Liver (tissue), 9 donors: ENCODE data around the gene SNAPC2. TPM values are rescaled to one million over a fixed set of nuclear protein-coding genes. Genes with fewer than 3 reads are reported as not detected.
"Not testable (repeated sequence)": the region's sequence is repeated elsewhere in the genome, so short reads cannot be mapped to it uniquely, and the experiment has no call there.

Experiments
- DNase-seq: peaks from one replicate; pipeline ENCODE4 v3.0.0-alpha.2; 2017; ENCODE audit warnings: low spot score
- H3K27ac ChIP-seq, 2 donors: one replicate each; pipeline ENCODE4 v1.7.0; 2013; ENCODE audit warnings: inconsistent platforms in 2 of 2, low read length in 2 of 2, control low read depth in 1 of 2, low read depth in 1 of 2, mild to moderate bottlenecking in 1 of 2
- H3K27me3 ChIP-seq, 4 donors: one replicate each; pipeline versions ENCODE4 v1.6.1 to v1.7.0; 2013; ENCODE audit warnings: low read length in 3 of 4, inconsistent platforms in 1 of 4, mild to moderate bottlenecking in 1 of 4, moderate library complexity in 1 of 4; ENCODE audit not compliant: control insufficient read depth in 4 of 4, insufficient read depth in 4 of 4
- H3K36me3 ChIP-seq, 4 donors: one replicate each; pipeline versions ENCODE4 v1.6.1 to v1.7.0; 2013; ENCODE audit warnings: low read length in 3 of 4, mild to moderate bottlenecking in 3 of 4, low read depth in 1 of 4, moderate library complexity in 1 of 4; ENCODE audit not compliant: control insufficient read depth in 4 of 4, insufficient read depth in 3 of 4
- H3K4me1 ChIP-seq, 4 donors: one replicate each; pipeline versions ENCODE4 v1.6.1 to v1.7.0; 2013; ENCODE audit warnings: low read length in 3 of 4, mild to moderate bottlenecking in 3 of 4, moderate library complexity in 1 of 4; ENCODE audit not compliant: control insufficient read depth in 4 of 4, insufficient read depth in 4 of 4
- H3K4me3 ChIP-seq, 3 donors: one replicate each; pipeline versions ENCODE4 v1.6.1 to v1.7.0; 2013; ENCODE audit warnings: low read length in 3 of 3, control low read depth in 1 of 3, low read depth in 1 of 3, mild to moderate bottlenecking in 1 of 3
- H3K9ac ChIP-seq, 2 donors: one replicate each; pipeline ENCODE4 v1.7.0; 2013; ENCODE audit warnings: low read length in 2 of 2, mild to moderate bottlenecking in 2 of 2, moderate library complexity in 2 of 2, control low read depth in 1 of 2, low read depth in 1 of 2
- H3K9me3 ChIP-seq, 4 donors: one replicate each; pipeline versions ENCODE4 v1.6.1 to v1.7.0; 2013; ENCODE audit warnings: low read length in 3 of 4; ENCODE audit not compliant: control insufficient read depth in 4 of 4
- EGR1 ChIP-seq, 2 donors: IDR thresholded peaks; 2 replicates each; pipeline ENCODE4 v1.6.1; 2016 to 2018; ENCODE audit warnings: antibody characterized with exemption in 2 of 2, low read depth in 2 of 2
- FOXA1 ChIP-seq: IDR thresholded peaks from 2 replicates; pipeline ENCODE4 v1.6.1; 2016; ENCODE audit warnings: antibody characterized with exemption
- FOXA2 ChIP-seq: IDR thresholded peaks from 2 replicates; pipeline ENCODE4 v1.6.1; 2016; ENCODE audit warnings: antibody characterized with exemption
- GABPA ChIP-seq, 2 donors: IDR thresholded peaks in 1 of 2; conservative IDR thresholded peaks in 1 of 2; 2 replicates each; pipeline ENCODE4 v1.6.1; 2016; ENCODE audit warnings: antibody characterized with exemption in 2 of 2, mild to moderate bottlenecking in 1 of 2, moderate library complexity in 1 of 2
- JUND ChIP-seq, 2 donors: IDR thresholded peaks; 2 replicates each; pipeline ENCODE4 v1.6.1; 2016; ENCODE audit warnings: antibody characterized with exemption in 2 of 2
- NR2F2 ChIP-seq: IDR thresholded peaks from 2 replicates; pipeline ENCODE4 v1.6.1; 2016; ENCODE audit warnings: antibody characterized with exemption
- RAD21 ChIP-seq, 2 donors: IDR thresholded peaks; 2 replicates each; pipeline ENCODE4 v1.6.1; 2016; ENCODE audit warnings: antibody characterized with exemption in 2 of 2, mild to moderate bottlenecking in 2 of 2
- RXRA ChIP-seq, 2 donors: IDR thresholded peaks; 2 replicates each; pipeline ENCODE4 v1.6.1; 2017 to 2018; ENCODE audit warnings: antibody characterized with exemption in 2 of 2, mild to moderate bottlenecking in 1 of 2
- SP1 ChIP-seq: IDR thresholded peaks from 2 replicates; pipeline ENCODE4 v1.6.1; 2018; ENCODE audit warnings: antibody characterized with exemption, mild to moderate bottlenecking
- TAF1 ChIP-seq: conservative IDR thresholded peaks from 2 replicates; pipeline ENCODE4 v1.6.1; 2016; ENCODE audit warnings: antibody characterized with exemption, mild to moderate bottlenecking
- YY1 ChIP-seq: IDR thresholded peaks from 2 replicates; pipeline ENCODE4 v1.6.1; 2016; ENCODE audit warnings: antibody characterized with exemption, mild to moderate bottlenecking
- WGBS: extraction: QIAGEN DNeasy Blood & Tissue Kit; methylation state at CpG from one replicate; pipeline ENCODE4 v1.1.7; 2013; 5-methylcytosine and 5-hydroxymethylcytosine counted together
- polyA plus RNA-seq, 2 donors: library from polyadenylated mRNA; stranded (reverse) in 1 of 2; unstranded in 1 of 2; fragments of 200-250 nt in 1 of 2; fragments of >200 nt in 1 of 2; fragmentation: Nextera tagmentation in 1 of 2; extraction: Ambion mirVana in 1 of 2; gene quantifications; one replicate each; pipeline versions ENCODE4 v1.2.1 to v1.2.3, GENCODE V29; 2013 to 2015
- total RNA-seq, 2 donors: library from RNA; depleted of rRNA; stranded (reverse); fragments of >200 nt; gene quantifications; one replicate each; pipeline ENCODE4 v1.2.3, GENCODE V29; 2014
- TF ChIP-seq, protein P1 (sequence below): IDR thresholded peaks from 2 replicates; pipeline ENCODE4 v1.6.1; 2016; ENCODE audit warnings: antibody characterized with exemption
- TF ChIP-seq, protein P2 (sequence below): fragments of 150-350 bp; IDR thresholded peaks from 2 replicates; pipeline ENCODE4 v1.5.1; 2017; ENCODE audit warnings: improper control_type of control experiment, low read depth, low read length; ENCODE audit not compliant: missing input control
- TF ChIP-seq, protein P3 (sequence below): IDR thresholded peaks from 2 replicates; pipeline ENCODE4 v1.6.1; 2016; ENCODE audit warnings: antibody characterized with exemption
- TF ChIP-seq, protein P4 (sequence below): IDR thresholded peaks from 2 replicates; pipeline ENCODE4 v1.6.1; 2016; ENCODE audit warnings: antibody characterized with exemption, mild to moderate bottlenecking
- donor health status: healthy.
- donor health status: healthy.
- donor health status: healthy.
- donor health status: healthy.
- donor health status: healthy.

The SNAPC2 gene
- total and polyA plus RNA-seq, 4 donors: 2.8 to 7.1 (median 3.3) TPM

DNA sequence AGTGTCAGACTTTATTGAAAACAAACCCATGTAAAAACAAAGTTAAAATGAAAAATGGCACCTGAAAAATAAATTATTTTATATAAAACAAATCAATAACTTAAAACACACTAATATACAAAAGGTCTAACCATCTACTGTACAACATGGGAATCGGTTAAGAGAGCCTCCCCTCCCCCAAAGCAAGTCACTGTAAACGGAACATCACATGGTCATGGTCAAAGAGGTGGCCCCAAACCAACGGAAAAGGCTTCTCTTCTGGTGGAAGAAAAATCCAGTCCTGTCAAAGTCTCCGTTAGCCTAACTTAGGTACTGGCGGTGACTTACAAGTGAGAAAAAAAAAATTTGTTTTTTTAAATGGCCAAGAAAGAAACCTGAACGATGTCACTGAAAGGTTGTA lies 39.1 kb downstream of the SNAPC2 start:
- TF ChIP-seq, protein P1, sequence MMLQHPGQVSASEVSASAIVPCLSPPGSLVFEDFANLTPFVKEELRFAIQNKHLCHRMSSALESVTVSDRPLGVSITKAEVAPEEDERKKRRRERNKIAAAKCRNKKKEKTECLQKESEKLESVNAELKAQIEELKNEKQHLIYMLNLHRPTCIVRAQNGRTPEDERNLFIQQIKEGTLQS: no peak
- TF ChIP-seq TAF1: no peak
- Histone ChIP-seq H3K27ac (no peak overlapping the region), H3K27me3 (no peaks in the 10 kb centered on the region), H3K9me3 (no peaks in the 10 kb centered on the region), H3K36me3 (peaks cover 3 to 13% (median 7%) of the 10 kb centered on the region in 4 donors), H3K4me3 (no peak overlapping the region), H3K4me1 (peaks cover 3 to 25% (median 18%) of the 10 kb centered on the region in 4 donors), H3K9ac (no peak overlapping the region)
- 75% methylated on average over 6 of the region's 6 CpGs for WGBS
- no peak for DNase-seq

DNA sequence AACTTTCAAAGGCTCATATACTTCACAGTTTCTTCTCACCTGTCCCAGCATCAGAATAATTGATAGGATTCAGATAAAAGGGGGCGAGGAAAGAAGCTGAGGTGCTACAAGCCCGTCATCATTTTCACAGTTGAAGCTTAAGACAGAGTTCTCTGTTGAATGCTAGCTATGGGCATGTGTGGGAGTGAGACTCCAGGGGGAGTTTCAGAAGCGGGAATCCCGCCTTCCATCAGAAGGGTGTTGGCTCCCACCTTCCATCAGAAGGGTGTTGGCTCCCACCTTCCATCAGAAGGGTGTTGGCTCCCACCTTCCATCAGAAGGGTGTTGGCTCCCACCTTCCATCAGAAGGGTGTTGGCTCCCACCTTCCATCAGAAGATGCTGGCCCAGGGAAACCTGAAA lies 40.9 kb downstream of the SNAPC2 start:
- not testable (repeated sequence) for H3K9me3 ChIP-seq, H3K27ac ChIP-seq, DNase-seq, H3K4me3 ChIP-seq, H3K27me3 ChIP-seq, H3K9ac ChIP-seq
- peaks cover 3 to 25% (median 18%) of the 10 kb centered on the region in 4 donors for H3K4me1 ChIP-seq
- peaks cover 3 to 20% (median 12%) of the 10 kb centered on the region in 4 donors for H3K36me3 ChIP-seq
- WGBS: 96% methylated on average over 4 of the region's 4 CpGs

DNA sequence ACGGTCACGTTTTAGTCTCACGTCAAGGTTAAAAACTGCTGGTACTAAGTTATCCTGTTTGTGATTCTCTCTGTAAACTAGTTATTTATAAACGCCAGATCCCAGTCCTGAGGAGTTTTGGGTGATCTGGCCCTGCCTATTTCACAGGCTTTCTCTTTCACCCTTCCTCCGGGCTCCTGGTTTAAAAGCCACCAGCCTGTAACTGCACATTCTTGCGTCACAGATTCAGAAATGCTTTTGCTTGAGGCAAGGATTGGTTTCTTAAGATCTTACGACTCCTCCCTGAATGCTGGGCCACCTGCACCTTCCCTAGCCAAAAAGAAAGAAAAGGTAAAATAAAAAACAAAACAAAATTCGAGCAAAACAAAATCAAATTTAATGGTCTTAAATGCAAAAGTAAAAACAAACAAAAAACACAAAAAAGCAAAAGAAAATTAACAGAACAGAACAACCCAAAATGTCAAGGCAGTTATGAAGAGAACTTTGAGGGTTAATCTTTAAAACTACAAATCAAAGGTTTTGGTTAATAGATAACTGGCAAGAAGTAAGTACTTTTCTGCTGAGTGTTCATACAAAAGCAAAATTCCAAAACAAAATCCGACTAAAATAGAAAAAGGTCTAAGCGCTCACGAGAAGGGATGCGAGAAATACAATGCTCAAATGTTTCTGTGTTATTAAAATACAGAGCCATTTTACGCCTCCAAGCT lies 41.9 kb downstream of the SNAPC2 start:
- Histone ChIP-seq H3K4me1 (peaks cover 3 to 25% (median 18%) of the 10 kb centered on the region in 4 donors), H3K9ac (peak overlapping the region in 1 of 2 donors; percentile 63), H3K27me3 (no peaks in the 10 kb centered on the region), H3K27ac (peak overlapping the region; percentile 44 to 62), H3K36me3 (peaks cover 3 to 29% (median 18%) of the 10 kb centered on the region in 4 donors), H3K4me3 (peak overlapping the region in 1 of 3 donors; percentile 29), H3K9me3 (no peaks in the 10 kb centered on the region)
- TF ChIP-seq, protein P2, sequence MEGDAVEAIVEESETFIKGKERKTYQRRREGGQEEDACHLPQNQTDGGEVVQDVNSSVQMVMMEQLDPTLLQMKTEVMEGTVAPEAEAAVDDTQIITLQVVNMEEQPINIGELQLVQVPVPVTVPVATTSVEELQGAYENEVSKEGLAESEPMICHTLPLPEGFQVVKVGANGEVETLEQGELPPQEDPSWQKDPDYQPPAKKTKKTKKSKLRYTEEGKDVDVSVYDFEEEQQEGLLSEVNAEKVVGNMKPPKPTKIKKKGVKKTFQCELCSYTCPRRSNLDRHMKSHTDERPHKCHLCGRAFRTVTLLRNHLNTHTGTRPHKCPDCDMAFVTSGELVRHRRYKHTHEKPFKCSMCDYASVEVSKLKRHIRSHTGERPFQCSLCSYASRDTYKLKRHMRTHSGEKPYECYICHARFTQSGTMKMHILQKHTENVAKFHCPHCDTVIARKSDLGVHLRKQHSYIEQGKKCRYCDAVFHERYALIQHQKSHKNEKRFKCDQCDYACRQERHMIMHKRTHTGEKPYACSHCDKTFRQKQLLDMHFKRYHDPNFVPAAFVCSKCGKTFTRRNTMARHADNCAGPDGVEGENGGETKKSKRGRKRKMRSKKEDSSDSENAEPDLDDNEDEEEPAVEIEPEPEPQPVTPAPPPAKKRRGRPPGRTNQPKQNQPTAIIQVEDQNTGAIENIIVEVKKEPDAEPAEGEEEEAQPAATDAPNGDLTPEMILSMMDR: no peak
- TF ChIP-seq RAD21 (IDR thresholded peaks at IDR 0.05) (no peak), EGR1 (IDR thresholded peaks at IDR 0.05; ENCODE audit: low read depth in 2 of 2) (no peak), SP1 (no peak), GABPA (IDR thresholded peaks at IDR 0.05 in 1 of 2, conservative IDR thresholded peaks at IDR 0.05 in 1 of 2) (no peak), RXRA (IDR thresholded peaks at IDR 0.05) (no peak), NR2F2 (no peak), FOXA1 (no peak), YY1 (no peak), FOXA2 (no peak), TAF1 (no peak), JUND (IDR thresholded peaks at IDR 0.05) (no peak)
- TF ChIP-seq, protein P3, sequence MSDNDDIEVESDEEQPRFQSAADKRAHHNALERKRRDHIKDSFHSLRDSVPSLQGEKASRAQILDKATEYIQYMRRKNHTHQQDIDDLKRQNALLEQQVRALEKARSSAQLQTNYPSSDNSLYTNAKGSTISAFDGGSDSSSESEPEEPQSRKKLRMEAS: no peak
- TF ChIP-seq, protein P4, sequence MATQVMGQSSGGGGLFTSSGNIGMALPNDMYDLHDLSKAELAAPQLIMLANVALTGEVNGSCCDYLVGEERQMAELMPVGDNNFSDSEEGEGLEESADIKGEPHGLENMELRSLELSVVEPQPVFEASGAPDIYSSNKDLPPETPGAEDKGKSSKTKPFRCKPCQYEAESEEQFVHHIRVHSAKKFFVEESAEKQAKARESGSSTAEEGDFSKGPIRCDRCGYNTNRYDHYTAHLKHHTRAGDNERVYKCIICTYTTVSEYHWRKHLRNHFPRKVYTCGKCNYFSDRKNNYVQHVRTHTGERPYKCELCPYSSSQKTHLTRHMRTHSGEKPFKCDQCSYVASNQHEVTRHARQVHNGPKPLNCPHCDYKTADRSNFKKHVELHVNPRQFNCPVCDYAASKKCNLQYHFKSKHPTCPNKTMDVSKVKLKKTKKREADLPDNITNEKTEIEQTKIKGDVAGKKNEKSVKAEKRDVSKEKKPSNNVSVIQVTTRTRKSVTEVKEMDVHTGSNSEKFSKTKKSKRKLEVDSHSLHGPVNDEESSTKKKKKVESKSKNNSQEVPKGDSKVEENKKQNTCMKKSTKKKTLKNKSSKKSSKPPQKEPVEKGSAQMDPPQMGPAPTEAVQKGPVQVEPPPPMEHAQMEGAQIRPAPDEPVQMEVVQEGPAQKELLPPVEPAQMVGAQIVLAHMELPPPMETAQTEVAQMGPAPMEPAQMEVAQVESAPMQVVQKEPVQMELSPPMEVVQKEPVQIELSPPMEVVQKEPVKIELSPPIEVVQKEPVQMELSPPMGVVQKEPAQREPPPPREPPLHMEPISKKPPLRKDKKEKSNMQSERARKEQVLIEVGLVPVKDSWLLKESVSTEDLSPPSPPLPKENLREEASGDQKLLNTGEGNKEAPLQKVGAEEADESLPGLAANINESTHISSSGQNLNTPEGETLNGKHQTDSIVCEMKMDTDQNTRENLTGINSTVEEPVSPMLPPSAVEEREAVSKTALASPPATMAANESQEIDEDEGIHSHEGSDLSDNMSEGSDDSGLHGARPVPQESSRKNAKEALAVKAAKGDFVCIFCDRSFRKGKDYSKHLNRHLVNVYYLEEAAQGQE: no peak
- TF ChIP-seq, protein P1: no peak
- 39% methylated on average over 13 of the region's 13 CpGs for WGBS
- no peak for DNase-seq
